ENCODE measurements around the gene UBXN11. TPM values are rescaled to one million over a fixed set of nuclear protein-coding genes. Genes with fewer than 3 reads are reported as not detected.
A peak's percentile ranks its signal among the peaks of the same experiment; 100 is the strongest.

Gene UBXN11
- total RNA-seq, 1 experiment from 2014 or later, result 4.6 TPM

DNA sequence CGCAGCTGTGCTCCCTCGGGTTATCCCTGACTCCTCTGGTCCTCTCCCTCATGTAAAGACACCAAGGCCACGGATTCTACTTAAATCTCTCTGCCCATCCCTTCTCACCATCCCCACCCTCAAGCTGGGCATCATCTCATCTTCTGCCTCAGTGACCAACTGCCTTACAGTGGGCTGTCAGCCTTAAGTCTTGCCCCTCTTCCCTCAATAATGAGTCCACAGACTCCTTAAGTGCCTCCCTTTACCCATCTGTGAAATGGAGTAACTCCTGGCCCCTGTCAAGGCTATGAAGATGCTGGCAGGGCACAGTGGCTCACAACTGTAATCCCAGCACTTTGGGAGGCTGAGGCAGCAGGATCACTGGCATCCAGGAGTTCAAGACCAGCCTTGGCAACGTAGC lies 14.5 kb downstream of the UBXN11 start:
- no peak for DNase-seq (ENCODE audit: low read depth, low spot score)
- in situ Hi-C loops (cut with HindIII; ENCODE audit: low pct_unique_long_range_greater_than_20kb, low sequenced_read_pairs), result no loop called here

DNA sequence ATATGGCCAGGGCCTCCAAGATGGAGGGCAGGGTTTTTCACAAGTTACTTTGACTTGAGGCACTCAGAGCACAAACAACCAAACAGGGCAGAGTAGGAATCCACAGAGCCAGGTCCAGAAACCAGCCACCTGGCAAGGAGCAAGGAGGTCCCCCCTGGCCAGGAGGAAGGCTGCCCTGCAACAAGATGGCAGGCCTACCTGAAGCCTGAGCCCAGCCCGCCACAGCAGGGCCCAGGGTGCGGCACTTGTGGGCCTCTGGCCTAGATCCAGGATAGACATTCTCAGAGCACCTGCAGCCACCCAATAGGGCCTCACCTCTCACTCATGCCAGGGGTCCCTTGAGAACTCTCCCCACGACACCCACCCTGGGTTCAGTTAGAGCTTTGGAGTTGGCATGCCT lies 15.0 kb downstream of the UBXN11 start:
- DNase-seq (ENCODE audit: low read depth, low spot score), result no peak
- in situ Hi-C loops (cut with HindIII; ENCODE audit: low pct_unique_long_range_greater_than_20kb, low sequenced_read_pairs), result no loop called here

DNA sequence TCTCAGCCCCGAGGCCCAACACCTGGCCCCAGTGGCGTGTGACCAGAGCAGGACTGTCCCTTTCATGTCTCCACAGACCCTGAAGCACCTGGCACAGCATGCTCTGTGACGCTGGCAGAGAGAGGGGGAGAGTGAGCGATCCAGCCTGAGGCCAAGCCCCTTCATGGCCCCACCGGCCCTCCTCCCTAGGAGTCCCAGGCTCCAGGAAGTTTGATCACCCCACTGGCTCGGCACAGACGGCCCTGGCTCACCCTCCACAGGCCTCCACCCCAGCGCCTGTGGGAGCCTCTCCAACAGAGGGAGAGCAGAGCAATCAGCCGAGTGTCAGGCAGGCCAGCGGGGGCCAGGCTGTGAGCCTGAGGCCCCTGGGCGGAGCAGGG lies 15.6 kb downstream of the UBXN11 start:
- no peak for DNase-seq (ENCODE audit: low read depth, low spot score)
- in situ Hi-C loops (cut with HindIII; ENCODE audit: low pct_unique_long_range_greater_than_20kb, low sequenced_read_pairs), result no loop called here

DNA sequence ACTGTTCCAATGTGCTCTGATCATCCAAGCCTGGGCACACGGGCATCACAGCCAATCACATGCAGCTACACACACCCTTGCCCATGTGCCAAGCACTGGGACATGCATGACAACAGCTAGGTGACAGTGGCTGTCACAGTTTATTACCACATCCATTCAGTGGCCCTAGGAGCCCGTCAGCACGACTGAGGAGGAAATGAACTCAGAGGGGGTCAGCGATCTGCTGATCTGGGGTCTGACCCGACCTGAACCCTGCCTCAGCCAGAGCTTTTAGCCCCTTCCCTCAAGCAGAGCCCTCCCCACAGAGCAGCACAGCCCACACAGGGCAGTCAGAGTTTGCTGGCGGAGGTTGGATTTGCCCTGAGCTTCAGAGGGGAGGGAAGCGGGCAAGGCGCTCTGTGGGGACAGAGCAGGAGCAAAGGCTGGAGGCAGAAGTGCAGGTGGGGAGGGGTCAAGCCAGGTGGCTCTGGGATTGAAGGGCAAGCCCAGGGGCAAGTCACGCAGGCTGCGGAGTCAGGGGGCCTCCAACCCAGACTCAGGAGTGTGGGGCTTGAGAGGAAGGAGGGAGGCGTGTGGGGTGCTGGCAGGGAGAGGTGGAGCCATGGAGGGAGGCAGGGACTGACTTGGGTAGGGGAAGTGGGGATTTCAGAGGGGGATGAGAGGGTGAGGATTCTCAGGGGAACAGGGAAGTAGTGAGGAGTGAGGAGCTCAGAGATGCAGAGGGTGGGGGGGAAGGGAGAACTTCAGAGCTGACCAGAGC lies 16.1 kb downstream of the UBXN11 start:
- in situ Hi-C loops (cut with HindIII; ENCODE audit: low pct_unique_long_range_greater_than_20kb, low sequenced_read_pairs), result no loop called here
- no peak for DNase-seq (ENCODE audit: low read depth, low spot score)

DNA sequence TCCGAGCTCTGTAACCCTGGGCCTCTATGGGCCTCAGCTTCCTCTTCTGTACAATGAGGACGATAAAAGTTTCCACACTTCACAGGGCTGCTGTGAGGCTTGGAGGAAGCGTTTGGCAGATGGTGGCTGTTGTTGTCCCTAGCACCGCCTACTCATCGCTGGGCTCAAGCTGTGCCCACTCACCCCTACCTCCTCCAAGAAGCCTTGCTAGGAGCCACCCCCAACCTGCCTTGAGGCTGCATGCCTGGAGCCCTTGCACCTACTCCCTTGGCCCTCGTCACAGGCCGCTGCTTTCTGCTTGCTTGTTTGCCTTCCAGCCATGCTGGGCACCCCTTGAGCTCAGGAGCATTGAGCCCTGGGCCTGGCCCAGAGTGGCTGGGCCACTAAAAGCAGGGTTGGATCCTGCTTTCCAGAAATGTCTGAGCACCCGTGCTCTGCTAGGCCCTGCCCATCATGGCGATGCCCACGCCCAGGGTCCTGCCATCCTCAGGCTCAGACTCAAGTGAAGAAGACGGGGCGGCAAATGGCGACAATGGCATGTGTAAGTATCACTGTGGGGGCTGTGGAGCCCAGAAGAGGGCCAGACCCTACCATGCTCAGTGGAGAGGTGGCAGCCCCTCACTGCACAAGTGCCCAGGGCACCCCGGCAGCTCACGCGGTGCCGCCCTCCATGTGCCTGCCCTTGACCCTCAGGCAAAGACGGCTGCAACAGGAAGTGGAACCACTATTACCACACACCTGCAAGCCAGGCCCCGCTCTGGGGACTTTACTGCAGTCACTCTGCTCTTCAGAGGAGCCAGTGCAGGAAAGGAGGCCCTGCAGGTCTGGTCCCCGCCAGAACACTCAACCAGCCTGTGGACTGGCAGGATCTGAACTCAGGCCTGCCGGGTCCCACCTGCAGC lies 17.0 kb downstream of the UBXN11 start:
- in situ Hi-C loops (cut with HindIII; ENCODE audit: low pct_unique_long_range_greater_than_20kb, low sequenced_read_pairs), result no loop called here

DNA sequence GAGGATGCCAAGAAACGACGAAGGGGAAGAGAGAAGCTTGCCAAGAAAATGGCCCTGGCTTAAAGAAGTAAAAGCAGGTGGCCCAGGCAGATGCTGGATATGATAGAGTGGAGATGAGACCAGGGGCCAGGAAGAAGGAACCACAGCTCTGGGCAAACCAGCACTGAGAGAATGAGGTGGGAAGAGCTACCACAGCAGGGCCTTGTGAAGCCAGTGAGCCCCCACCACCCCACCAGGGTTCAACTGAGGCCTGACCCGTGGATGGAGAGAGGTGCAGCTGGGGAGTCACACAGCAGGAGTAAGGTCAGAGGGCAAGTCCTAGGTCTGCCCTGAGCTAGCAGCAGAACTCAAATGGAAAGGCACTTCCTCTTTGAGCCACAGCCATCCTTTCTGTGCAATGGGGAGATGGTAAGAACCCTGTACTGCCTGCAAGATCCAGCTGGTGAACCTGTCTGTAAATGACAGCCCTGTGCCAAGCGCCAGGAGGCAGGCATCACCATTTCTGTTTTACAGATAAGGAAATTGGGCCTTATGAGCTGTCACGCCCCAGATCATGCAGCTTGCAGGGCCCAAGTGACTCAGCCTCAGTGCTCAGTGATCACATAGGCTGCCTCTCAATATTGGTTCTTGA lies 18.0 kb downstream of the UBXN11 start:
- DNase-seq (ENCODE audit: low read depth, low spot score), result no peak
- in situ Hi-C loops (cut with HindIII; ENCODE audit: low pct_unique_long_range_greater_than_20kb, low sequenced_read_pairs), result no loop called here

More for the DNA sequence above, 17.0 kb downstream of the UBXN11 start:
- DNase-seq (ENCODE audit: low read depth, low spot score), result no peak

DNA sequence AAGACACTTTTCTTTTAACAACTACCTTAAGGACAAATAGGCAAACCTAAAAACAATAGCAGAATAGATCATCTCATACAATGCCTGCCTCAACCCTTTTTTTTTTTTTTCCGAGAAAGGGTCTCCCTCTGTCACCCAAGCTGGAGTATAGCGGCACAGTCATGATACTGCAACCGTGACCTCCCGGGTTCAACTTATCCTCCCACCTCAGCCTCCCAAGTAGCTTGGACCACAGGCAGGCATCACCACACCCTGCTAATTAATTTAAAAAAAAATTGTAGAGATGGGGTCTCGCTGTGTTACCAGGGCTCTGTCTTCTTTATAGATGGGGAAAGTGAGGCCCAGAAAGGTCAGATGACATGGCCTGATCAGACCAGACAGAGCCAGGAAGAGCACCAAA lies 18.6 kb downstream of the UBXN11 start:
- in situ Hi-C loops (cut with HindIII; ENCODE audit: low pct_unique_long_range_greater_than_20kb, low sequenced_read_pairs), result no loop called here
- DNase-seq (ENCODE audit: low read depth, low spot score), result no peak

DNA sequence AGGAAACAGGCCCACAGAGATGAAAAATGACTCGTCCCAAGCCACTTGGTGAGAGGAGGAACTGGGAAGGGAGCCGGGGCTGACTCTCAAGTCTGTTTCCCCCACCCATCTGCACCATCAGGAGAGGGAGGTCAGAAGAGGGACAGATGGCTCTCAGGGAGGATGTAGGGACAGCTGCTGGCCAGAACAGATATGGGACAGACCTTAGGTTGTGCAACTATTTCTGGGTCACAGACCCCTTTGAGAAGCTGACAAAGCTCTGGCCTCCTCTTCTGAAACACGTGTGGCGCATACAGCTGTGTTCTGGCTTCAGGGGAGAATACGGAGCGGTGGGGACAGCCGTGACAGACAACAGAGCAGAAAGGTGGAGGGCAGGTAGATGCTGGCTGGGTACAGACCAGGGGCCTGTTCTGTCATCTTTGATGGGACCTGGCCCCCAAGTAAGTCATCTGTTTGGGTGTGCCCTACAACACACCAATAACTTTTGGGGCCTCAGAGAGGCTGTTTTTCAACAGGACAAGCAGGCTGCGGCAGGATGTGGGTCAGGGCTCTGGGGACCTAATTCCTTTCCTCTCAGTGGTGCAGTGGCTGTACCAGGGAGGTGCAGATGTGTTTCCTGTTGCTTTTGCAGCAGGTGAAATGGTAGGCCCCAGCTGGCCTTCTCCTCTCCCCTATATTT lies 19.3 kb downstream of the UBXN11 start:
- in situ Hi-C loops (cut with HindIII; ENCODE audit: low pct_unique_long_range_greater_than_20kb, low sequenced_read_pairs), result no loop called here
- no peak for DNase-seq (ENCODE audit: low read depth, low spot score)

DNA sequence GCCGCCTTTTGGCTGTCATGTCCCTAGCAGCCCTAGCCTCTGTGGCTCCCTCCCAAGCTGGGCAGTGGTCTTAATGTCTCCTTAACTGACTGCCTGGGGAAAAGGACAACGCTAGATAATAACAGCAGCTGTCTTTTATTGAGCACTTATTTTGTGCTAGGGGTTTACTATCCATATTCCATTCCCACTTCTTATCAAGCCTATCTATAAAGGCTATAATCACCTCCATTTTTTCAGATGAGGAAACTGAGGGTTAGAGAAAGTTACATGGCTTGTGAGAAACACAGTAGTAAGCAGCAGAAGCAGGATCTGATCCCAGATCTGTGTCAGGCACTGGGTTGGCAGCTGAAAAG lies 20.4 kb downstream of the UBXN11 start:
- in situ Hi-C loops (cut with HindIII; ENCODE audit: low pct_unique_long_range_greater_than_20kb, low sequenced_read_pairs), result no loop called here
- DNase-seq (ENCODE audit: low read depth, low spot score), result no peak

DNA sequence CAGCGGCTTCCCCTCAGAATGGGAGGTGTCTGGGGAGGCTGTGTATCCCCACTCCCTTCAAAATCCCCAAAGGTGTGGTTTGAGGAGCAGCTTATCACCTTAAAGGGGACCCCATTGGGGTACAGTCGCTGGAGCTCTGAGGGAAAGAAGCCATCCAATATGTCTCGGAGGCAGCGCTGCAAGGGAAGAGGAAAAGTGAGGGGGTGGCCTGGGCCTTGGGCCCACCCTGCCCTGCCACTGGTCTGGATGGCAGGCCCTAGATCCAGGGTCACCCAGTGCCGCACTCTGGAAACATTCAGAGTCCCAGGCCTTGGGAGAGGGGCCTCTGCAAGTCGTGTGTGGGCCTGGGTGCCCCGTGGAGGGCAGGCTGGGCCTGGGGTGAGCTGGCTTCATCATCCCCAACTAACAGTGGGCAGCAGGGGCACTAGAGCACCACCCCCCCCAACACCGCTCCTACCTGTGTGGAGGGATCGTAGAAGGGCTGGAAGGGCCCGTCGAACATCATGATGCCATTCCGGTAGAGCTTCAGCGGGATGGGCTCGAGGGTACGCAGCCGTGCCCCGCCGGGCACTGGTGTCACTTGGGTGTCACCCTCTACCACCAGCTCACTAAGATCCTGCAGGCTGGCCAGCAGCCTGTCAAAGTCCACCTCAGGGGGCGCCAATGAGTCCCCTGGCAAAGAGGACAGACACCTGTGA lies 20.9 kb downstream of the UBXN11 start:
- in situ Hi-C loops (cut with HindIII; ENCODE audit: low pct_unique_long_range_greater_than_20kb, low sequenced_read_pairs), result no loop called here
- DNase-seq (ENCODE audit: low read depth, low spot score), result peak; percentile 56

DNA sequence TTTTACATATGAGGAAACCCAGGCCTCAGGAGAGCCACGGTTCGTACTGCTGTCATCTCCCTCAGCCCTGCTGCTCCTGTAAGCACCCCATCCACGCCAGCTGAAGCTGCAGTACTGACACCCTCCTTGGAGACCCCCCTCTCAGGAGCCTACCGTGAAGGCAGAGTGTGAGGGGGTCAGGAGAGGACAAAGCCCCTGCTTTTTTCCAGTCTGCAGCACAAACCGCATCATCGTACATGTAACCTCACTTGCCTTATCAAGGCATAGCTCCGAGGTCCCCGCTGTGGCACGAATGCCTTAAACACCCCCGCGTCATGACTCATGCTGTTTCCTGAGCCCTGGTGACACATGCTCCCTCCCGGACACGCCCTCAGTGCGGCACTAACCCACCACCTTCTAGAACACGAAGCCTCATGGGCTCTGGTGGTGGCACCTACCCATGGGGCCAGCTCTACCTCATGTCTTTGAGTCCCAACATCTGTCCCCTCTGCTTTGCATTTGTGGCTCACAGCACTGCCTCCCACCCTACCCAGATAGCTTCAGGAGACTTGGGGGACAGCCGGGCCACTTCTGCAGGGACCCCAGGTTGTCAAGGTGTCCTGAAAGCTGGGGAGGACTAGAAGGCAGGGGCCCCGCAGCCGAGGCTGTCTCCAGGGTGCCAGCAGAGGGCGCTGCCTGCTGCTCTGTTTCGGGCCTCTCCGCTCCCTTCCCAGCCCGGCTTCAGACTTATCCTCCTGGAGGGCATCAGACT lies 21.7 kb downstream of the UBXN11 start:
- in situ Hi-C loops (cut with HindIII; ENCODE audit: low pct_unique_long_range_greater_than_20kb, low sequenced_read_pairs), result no loop called here
- DNase-seq (ENCODE audit: low read depth, low spot score), result peak; percentile 60

DNA sequence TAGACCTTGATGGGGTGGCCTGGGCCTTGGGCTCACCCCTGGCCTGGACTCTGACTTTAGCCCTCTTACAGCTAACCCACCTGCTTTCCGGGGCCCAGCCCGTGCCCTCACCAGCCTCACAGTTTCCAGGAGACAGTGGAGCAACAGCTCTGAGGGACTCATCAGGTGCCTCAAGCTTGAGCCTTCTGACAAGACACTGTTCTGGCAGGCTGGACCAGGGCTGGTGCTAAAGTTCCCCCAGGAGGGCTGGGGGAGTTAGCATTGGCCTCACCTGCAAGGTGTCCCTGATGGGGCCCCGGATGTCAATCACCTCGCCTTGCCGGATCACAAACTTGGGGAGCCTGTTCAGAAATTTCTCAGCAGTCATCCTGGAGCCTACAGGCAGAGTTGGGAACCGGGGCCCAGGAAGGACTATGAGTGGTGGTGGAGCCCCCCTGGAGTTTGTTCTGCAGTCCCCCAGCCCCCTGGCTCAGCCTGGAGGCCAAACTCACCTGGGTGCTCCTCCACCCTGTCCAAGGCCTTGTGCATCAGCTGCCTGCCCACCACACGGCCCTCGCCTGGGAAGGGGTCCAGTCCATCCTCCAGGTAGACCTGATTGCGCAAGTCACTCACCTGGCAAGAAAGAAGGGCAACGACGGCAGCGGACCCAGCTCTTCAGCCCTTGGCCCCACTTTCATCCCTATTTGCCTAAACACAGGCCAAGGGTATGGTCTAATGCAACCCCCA lies 22.4 kb downstream of the UBXN11 start:
- in situ Hi-C loops (cut with HindIII; ENCODE audit: low pct_unique_long_range_greater_than_20kb, low sequenced_read_pairs), result no loop called here
- DNase-seq (ENCODE audit: low read depth, low spot score), result no peak

DNA sequence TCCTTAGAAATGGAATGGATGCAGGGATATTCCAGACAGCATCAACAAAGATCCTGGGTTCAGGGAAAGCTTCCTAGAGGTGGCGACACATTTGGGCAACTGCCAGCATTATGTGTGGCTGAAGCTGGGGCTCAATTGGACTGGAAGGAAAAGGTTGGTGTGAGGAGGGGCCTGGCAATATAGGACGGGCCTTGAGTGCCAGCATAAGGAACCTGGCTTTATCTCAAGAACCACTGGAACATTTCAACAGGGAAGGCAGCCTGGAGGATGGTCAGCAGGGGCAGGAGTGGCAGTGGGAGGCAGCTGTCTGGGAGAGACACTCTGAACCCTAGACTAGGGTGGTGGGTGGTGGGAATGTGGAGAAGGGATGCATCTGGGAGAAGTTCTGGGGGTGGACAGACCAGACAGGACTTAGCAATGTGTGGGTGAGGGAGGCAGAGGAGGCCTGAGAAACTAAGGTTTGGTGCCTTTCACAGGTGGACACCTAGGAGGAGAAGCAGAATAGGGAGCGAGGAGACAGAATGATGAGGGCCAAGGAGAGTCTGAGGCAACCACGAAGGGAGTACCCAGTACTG lies 23.1 kb downstream of the UBXN11 start:
- in situ Hi-C loops (cut with HindIII; ENCODE audit: low pct_unique_long_range_greater_than_20kb, low sequenced_read_pairs), result no loop called here
- no peak for DNase-seq (ENCODE audit: low read depth, low spot score)

DNA sequence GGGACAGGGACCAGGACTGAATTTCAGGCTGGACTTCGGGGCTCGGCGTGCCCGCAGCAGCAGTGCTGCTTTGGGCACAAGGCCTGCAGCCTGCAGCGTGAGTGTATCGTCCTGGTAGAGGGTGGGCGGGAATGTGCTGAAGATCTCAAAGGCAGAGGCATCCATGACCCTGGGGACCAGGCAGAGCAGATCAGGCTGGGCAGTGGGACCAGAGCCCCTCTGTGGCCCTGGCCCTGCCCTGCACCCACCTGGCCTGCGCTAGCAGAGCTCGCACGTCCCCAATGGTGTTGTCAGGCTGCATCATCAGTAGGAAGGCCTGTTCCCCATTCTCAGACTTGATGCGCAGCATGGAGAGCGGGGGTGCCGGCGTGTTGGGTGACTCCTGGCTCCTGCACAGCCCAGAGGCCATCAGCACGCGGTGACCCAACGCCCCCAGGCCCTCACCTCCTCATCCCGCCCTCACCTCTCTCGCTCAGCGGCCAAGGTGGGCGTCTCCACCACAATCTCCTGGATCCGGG lies 24.0 kb downstream of the UBXN11 start:
- DNase-seq (ENCODE audit: low read depth, low spot score), result no peak
- in situ Hi-C loops (cut with HindIII; ENCODE audit: low pct_unique_long_range_greater_than_20kb, low sequenced_read_pairs), result no loop called here

DNA sequence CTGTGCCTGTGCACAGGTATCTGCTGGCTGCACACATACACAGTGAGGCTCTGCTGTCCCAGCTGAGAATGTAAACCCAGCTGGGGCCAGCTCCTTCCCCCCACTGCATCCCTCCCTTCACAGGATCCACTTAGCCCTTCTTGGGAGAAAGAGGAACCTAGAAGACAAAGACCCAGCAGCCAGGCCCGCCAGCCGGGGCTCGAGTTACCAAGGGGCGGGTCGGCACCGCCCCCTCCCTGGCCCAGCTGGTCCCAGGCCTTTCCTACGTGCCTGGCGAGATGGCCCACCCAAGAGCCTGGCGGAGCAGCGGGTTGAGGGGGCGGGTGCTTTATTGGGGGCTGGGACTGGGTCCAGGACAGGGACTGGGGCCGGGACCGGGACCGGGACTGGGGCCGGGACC lies 24.5 kb downstream of the UBXN11 start:
- in situ Hi-C loops (cut with HindIII; ENCODE audit: low pct_unique_long_range_greater_than_20kb, low sequenced_read_pairs), result no loop called here
- DNase-seq (ENCODE audit: low read depth, low spot score), result no peak
